Kidney (tissue), 14 donors: ENCODE data around the gene SUMF1. TPM values are rescaled to one million over a fixed set of nuclear protein-coding genes. Genes with fewer than 3 reads are reported as not detected.

Experiments used
- DNase-seq, 5 donors: peaks; one replicate each; pipeline ENCODE4 v3.0.0-alpha.2; 2013 to 2020
- FAIRE-seq: peaks from 2 replicates; lab custom pipeline; 2012; peaks lifted over from hg19 to GRCh38; lab: Jason Lieb, UNC
- H3K27ac ChIP-seq, 2 donors: one replicate each; pipeline ENCODE4 v1.7.0; 2013; ENCODE audit warnings: low read depth in 2 of 2, low read length in 2 of 2, inconsistent platforms in 1 of 2
- H3K27me3 ChIP-seq: one replicate; pipeline ENCODE4 v1.7.1; 2013; ENCODE audit warnings: low read length, inconsistent platforms; ENCODE audit not compliant: control insufficient read depth, insufficient read depth
- H3K36me3 ChIP-seq, 3 donors: one replicate each; pipeline versions ENCODE4 v1.7.0 to v1.7.1; 2013; ENCODE audit warnings: low read length in 3 of 3, control low read depth in 1 of 3, inconsistent platforms in 1 of 3; ENCODE audit not compliant: insufficient read depth in 3 of 3, control insufficient read depth in 2 of 3
- H3K4me1 ChIP-seq, 3 donors: one replicate each; pipeline versions ENCODE4 v1.7.0 to v1.7.1; 2013; ENCODE audit warnings: low read length in 3 of 3, inconsistent platforms in 1 of 3, low read depth in 1 of 3; ENCODE audit not compliant: control insufficient read depth in 2 of 3, insufficient read depth in 2 of 3
- H3K4me3 ChIP-seq, 3 donors: one replicate each; pipeline versions ENCODE4 v1.7.0 to v1.8.1; 2013; ENCODE audit warnings: low read length in 3 of 3, control low read depth in 1 of 3, inconsistent platforms in 1 of 3
- H3K9ac ChIP-seq, 3 donors: one replicate each; pipeline versions ENCODE4 v1.7.0 to v1.7.1; 2013; ENCODE audit warnings: low read length in 3 of 3, control low read depth in 1 of 3, inconsistent platforms in 1 of 3
- H3K9me3 ChIP-seq, 3 donors: one replicate each; pipeline versions ENCODE4 v1.7.0 to v1.7.1; 2013; ENCODE audit warnings: low read length in 3 of 3, control low read depth in 1 of 3, inconsistent platforms in 1 of 3; ENCODE audit not compliant: control insufficient read depth in 2 of 3, insufficient read depth in 1 of 3
- CTCF ChIP-seq: IDR thresholded peaks from 3 replicates; pipeline ENCODE4 v1.5.1; 2012; ENCODE audit warnings: mild to moderate bottlenecking, moderate library complexity, borderline replicate concordance; ENCODE audit not compliant: insufficient read depth; ENCODE audit errors: extremely low read depth
- intact Hi-C: fragments of 100-400 bp; cut with DNase I; formaldehyde crosslinking; loops from one replicate; pipeline ENCODE4 v1.11.1; 2022
- polyA plus RNA-seq: library from polyadenylated mRNA; stranded (reverse); fragments of 350-450 nt; fragmentation: Illumina TruSeq; extraction: RNeasy Lipid Tissue Mini Kit (QIAGEN cat#74804); gene quantifications from one replicate; pipeline ENCODE4 v1.2.3, GENCODE V29; 2014; ENCODE audit warnings: low read depth, low replicate concordance; ENCODE audit not compliant: insufficient read depth
- total RNA-seq: library from RNA; stranded (reverse); fragmentation: NEBNext Ultra II Directional; extraction: Animal tissue kit (Norgen Biotek cat#: 25700); gene quantifications from one replicate; pipeline ENCODE4 v1.2.1, GENCODE V29; 2021
- donor health status: control.
- donor health status: control.
- donor health status: control.
- donor health status: control.
- donor health status: control.
- donor health status: DM: yes; HTN: yes; CAD: no.
- donor health status: Normal renal cell carcinoma (clear cell type).

Gene SUMF1
- total and polyA plus RNA-seq, 2 donors from 2014 or later: 50.1 to 50.6 TPM

- DNase-seq (no peak), FAIRE-seq (no peak)
- intact Hi-C loops: no loop called here
- no peaks in the 10 kb centered on the region for H3K36me3 ChIP-seq
- H3K9me3 ChIP-seq: peaks cover 0 to 2% (median 0%) of the 10 kb centered on the region in 3 donors
- H3K4me1 ChIP-seq: peaks cover 0 to 4% (median 0%) of the 10 kb centered on the region in 3 donors
- no peaks in the 10 kb centered on the region for H3K27me3 ChIP-seq
- H3K27ac ChIP-seq: no peak overlapping the region
- no peak for TF ChIP-seq CTCF
- H3K9ac ChIP-seq: no peak overlapping the region
- H3K4me3 ChIP-seq: no peak overlapping the region
These were observed 127.0 kb downstream of the SUMF1 start for GRCh38 chr3:4340077-4340410.

GRCh38 chr3:4338751-4339150, 128.3 kb downstream of the SUMF1 start:
- intact Hi-C loops: no loop called here
- H3K9ac ChIP-seq: no peak overlapping the region
- H3K4me1 ChIP-seq: peaks cover 0 to 4% (median 0%) of the 10 kb centered on the region in 3 donors
- H3K36me3 ChIP-seq: no peaks in the 10 kb centered on the region
- DNase-seq: no peak
- peaks cover 0 to 2% (median 0%) of the 10 kb centered on the region in 3 donors for H3K9me3 ChIP-seq
- no peak overlapping the region for H3K27ac ChIP-seq
- FAIRE-seq: no peak
- TF ChIP-seq CTCF: no peak
- H3K27me3 ChIP-seq: no peaks in the 10 kb centered on the region
- H3K4me3 ChIP-seq: no peak overlapping the region

- intact Hi-C loops: no loop called here
- H3K9me3 ChIP-seq: peaks cover 0 to 2% (median 0%) of the 10 kb centered on the region in 3 donors
- no peaks in the 10 kb centered on the region for H3K36me3 ChIP-seq
- DNase-seq (no peak), FAIRE-seq (no peak)
- no peaks in the 10 kb centered on the region for H3K4me1 ChIP-seq
- no peaks in the 10 kb centered on the region for H3K27me3 ChIP-seq
- no peak overlapping the region for H3K4me3 ChIP-seq
- H3K27ac ChIP-seq: no peak overlapping the region
- H3K9ac ChIP-seq: no peak overlapping the region
- no peak for TF ChIP-seq CTCF
These were observed 130.1 kb downstream of the SUMF1 start for GRCh38 chr3:4336850-4337546.
